VCaP (cell line): ENCODE results near the gene CTNND2.
"Not testable (repeated sequence)": the region's sequence is repeated elsewhere in the genome, so short reads cannot be mapped to it uniquely, and the experiment has no call there.

ENCODE experiments used
- H3K27ac ChIP-seq: fragments of 450-650 bp; 2 replicates; pipeline ENCODE4 v1.5.1; 2017
- TF ChIP-seq, protein P1 (sequence below): fragments of 450-650 bp; conservative IDR thresholded peaks from 2 replicates; pipeline ENCODE4 v1.5.1; 2017; ENCODE audit warnings: mild to moderate bottlenecking, moderate library complexity

CTNND2 gene

DNA sequence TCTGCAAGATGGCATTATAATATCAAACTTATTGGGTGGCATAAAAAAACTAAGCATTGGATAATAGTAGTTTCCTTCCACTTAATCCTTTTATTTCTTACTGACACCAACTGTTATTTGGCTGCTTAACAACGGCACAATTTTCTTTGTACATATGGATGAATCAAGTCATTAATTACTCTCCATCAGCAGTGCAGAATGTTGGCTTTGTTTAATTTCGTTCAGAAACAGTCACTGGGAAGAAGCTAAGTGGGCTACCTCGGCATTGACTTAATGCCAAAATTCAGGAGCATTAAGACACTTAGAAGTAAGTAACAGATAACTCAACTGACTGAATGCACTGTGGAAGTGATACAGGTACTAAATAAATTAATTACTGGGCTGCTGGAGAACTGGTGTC is 460.4 kb downstream of the CTNND2 start:
- no peak overlapping the region for H3K27ac ChIP-seq
- TF ChIP-seq, protein P1, sequence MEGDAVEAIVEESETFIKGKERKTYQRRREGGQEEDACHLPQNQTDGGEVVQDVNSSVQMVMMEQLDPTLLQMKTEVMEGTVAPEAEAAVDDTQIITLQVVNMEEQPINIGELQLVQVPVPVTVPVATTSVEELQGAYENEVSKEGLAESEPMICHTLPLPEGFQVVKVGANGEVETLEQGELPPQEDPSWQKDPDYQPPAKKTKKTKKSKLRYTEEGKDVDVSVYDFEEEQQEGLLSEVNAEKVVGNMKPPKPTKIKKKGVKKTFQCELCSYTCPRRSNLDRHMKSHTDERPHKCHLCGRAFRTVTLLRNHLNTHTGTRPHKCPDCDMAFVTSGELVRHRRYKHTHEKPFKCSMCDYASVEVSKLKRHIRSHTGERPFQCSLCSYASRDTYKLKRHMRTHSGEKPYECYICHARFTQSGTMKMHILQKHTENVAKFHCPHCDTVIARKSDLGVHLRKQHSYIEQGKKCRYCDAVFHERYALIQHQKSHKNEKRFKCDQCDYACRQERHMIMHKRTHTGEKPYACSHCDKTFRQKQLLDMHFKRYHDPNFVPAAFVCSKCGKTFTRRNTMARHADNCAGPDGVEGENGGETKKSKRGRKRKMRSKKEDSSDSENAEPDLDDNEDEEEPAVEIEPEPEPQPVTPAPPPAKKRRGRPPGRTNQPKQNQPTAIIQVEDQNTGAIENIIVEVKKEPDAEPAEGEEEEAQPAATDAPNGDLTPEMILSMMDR: no peak

DNA sequence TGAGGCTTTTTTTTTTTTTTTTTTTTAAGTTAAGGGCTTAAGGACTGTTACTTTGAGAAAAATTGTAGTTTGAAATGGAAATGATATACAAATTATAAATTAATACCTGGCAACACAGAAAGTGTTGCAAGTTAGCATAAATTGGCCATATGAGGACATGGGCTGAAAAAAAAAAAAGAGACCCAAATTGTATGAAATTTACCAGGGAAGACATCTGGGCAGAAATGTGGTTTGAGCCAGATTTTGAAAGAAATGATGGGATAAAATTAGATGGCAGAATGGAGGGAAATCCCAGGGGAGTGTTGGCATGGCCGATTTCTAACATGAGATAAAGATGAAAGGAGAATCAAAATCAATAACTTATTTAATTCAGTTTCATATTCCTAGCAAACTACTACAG is 472.1 kb downstream of the CTNND2 start:
- no peak overlapping the region for H3K27ac ChIP-seq
- TF ChIP-seq, protein P1: no peak

DNA sequence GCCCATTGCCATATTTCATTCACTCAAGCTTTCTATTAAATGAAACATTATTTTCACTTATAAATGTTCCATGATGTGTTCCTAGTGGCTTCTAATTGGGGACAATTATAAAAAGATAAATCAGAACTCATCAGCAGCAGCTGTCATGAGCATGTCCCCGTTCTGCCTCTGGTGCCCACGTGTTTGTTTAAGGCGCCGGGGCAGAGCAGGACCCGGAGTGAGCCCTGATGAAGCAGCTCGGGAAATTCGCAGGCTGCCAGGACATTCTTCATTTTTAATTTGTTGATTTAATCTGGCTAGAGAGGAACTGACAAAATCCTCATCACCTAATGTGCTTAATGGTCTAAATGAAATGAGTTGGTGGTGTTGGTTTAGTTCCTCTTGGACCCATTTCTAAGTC is 475.0 kb downstream of the CTNND2 start:
- TF ChIP-seq, protein P1: no peak
- no peak overlapping the region for H3K27ac ChIP-seq

DNA sequence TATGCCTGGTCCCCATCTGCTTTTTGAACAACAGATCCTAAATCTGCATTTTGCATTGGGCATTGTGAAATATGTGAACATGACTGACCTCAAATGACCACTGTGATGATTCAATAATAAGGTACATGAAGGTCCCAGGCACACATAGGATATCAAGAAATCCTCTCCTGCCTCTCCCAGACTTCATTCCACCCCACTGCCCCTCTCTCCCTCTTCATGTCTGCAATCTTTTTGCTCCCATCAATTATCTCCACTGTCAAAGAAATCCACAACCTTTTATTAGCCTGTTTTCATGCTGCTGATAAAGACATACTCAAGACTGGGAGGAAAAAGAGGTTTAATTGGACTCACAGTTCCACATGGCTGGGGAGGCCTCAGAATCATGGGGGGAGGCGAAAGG is 476.7 kb downstream of the CTNND2 start:
- TF ChIP-seq, protein P1: no peak
- H3K27ac ChIP-seq: no peak overlapping the region

DNA sequence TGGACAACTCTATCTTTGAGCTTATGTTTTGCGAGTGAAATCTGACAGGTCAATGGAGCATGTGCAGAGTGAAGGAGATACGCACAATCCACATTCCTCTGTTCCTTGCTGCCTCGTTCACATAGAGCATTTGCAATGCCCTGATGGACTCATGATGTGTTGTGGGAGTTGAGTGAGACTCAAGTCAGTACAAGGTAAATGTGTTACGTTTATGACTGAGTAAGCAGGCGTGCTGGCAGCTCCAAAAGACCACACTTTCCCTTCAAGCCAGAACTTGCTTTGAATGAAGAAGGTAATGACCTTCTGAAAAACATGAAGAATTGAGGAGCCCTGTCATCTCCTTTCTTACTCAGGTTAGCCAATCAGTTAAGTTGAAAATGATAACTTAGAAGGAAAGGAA is 477.8 kb downstream of the CTNND2 start:
- TF ChIP-seq, protein P1: no peak

DNA sequence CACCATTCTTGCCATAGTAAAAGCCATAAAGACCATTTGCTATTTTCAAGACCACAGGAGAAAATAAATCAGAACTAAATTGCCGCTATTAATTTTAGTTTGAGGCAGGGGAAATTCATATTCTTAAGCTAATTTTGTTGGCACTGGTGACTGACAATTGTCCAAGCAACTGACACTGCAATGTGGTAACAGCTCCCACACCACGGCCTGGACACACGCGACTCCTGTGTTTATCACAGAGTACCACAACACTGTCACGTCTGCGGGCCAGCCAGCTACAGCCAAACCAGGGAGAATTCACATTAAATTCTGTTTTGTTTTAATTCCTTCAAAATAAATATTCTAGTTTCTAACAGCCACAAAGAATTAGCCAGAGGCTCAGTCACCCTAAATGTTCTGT is 481.9 kb downstream of the CTNND2 start:
- no peak overlapping the region for H3K27ac ChIP-seq
- TF ChIP-seq, protein P1: no peak

More for the DNA sequence above, 477.8 kb downstream of the CTNND2 start:
- H3K27ac ChIP-seq: no peak overlapping the region

DNA sequence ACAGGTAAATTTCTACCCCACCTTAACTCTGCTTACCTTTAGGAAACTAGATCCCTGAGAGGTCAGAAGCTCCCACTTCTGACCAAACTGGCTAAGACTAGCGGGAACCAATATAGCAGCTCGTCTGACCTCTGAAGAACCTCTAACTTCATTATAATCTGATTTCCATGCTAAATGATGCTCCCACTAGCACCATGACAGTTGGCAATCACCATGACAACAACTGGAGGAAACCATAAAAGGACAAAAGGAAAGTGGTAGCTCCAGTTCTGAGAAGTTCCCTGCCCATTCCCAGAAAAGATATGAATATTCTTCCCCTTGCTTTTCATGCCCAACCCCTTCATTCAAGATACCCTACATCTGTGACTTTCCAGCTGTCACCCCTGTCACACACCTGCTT is 483.3 kb downstream of the CTNND2 start:
- TF ChIP-seq, protein P1: no peak
- no peak overlapping the region for H3K27ac ChIP-seq

DNA sequence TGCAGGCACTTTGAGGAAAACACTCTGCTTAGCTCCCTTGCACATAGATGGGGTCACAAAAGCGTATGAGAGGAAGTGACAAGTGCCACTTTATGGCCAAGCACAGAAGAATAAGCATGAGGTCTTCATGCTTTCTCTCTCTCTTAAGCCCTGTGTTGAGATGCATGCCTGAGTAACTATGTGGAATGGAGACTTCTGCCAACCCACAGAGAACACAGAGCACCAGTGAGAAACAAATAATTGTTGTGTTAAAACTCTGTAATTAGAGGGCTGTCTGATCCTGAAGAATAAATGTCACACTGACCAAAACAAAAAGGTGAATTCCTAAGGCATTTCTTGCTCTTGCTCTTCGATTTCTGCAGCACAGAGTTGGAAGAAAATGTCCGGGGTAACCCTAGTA is 488.5 kb downstream of the CTNND2 start:
- TF ChIP-seq, protein P1: no peak

DNA sequence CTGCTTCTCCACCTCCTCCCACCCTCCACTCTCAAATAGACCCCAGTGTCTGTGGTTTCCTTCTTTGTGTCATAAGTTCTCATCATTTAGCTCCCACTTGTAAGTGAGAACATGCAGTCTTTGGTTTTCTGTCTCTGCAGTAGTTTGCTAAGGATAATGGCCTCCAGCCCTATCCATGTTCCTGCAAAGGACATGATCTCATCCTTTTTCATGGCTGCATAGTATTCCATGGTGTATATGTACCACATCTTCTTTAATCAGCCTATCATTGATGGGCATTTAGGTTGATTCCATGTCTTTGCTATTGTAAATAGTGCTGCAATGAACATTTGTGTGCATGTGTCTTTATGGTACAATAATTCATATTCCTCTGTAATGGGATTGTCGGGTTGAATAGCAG is 489.5 kb downstream of the CTNND2 start:
- not testable (repeated sequence) for H3K27ac ChIP-seq

More for the DNA sequence above, 488.5 kb downstream of the CTNND2 start:
- H3K27ac ChIP-seq: no peak overlapping the region
